Stimulated activated CD4-positive, alpha-beta T cell treated with anti-CD3 and anti-CD28 coated beads, Interleukin-15, amount 100 ng/mL, for 24 hours (primary cell): ENCODE results near the gene KIR3DL2.
"Not testable (repeated sequence)": the region's sequence is repeated elsewhere in the genome, so short reads cannot be mapped to it uniquely, and the experiment has no call there.

Experiments used
- DNase-seq: peaks from one replicate; pipeline ENCODE4 v3.0.0-alpha.2; 2020

Gene KIR3DL2

GRCh38 chr19:54850061-54850640 is at the start of gene KIR3DL2:
TSS of gene KIR3DL2 (plus strand) at chr19:54850443. CDS start at chr19:54850476, 33 bp downstream.
- not testable (repeated sequence) for DNase-seq

- no peak for DNase-seq
These were observed 46.8 kb upstream of the KIR3DL2 start, which contains the start of gene KIR2DL4 for GRCh38 chr19:54803410-54803809. TSS of gene KIR2DL4 (plus strand) at chr19:54803610. CDS start at chr19:54803652, 42 bp downstream.

- DNase-seq: no peak
These were observed 46.1 kb upstream of the KIR3DL2 start for GRCh38 chr19:54804101-54804500.

GRCh38 chr19:54804571-54804970 is 45.7 kb upstream of the KIR3DL2 start:
- DNase-seq: no peak

GRCh38 chr19:54805665-54806515 is 44.4 kb upstream of the KIR3DL2 start:
- no peak for DNase-seq

- no peak for DNase-seq
These were observed 43.8 kb upstream of the KIR3DL2 start for GRCh38 chr19:54806516-54806838.

- not testable (repeated sequence) for DNase-seq
These were observed 35.7 kb upstream of the KIR3DL2 start for GRCh38 chr19:54814571-54814970.

- DNase-seq: not testable (repeated sequence)
These were observed 34.0 kb upstream of the KIR3DL2 start, which contains the start of gene KIR3DL1 for GRCh38 chr19:54816251-54816650. TSS of gene KIR3DL1 (plus strand) at chr19:54816468.

- DNase-seq: no peak
These were observed 32.3 kb upstream of the KIR3DL2 start for GRCh38 chr19:54817670-54818536.

GRCh38 chr19:54824416-54824815 is 25.8 kb upstream of the KIR3DL2 start:
- not testable (repeated sequence) for DNase-seq

GRCh38 chr19:54825326-54825725 is 24.9 kb upstream of the KIR3DL2 start:
- not testable (repeated sequence) for DNase-seq

GRCh38 chr19:54828064-54828463 is 22.2 kb upstream of the KIR3DL2 start:
- not testable (repeated sequence) for DNase-seq

- not testable (repeated sequence) for DNase-seq
These were observed 17.7 kb upstream of the KIR3DL2 start, which contains the start of gene KIR2DS4 for GRCh38 chr19:54832496-54832895. TSS of gene KIR2DS4 (plus strand) at chr19:54832676.

GRCh38 chr19:54835126-54835525 is 15.1 kb upstream of the KIR3DL2 start:
- DNase-seq: not testable (repeated sequence)

- not testable (repeated sequence) for DNase-seq
These were observed 12.7 kb upstream of the KIR3DL2 start for GRCh38 chr19:54837522-54837921.

GRCh38 chr19:54843171-54843570 is 7.1 kb upstream of the KIR3DL2 start:
- not testable (repeated sequence) for DNase-seq

- no peak for DNase-seq
These were observed 687 bp downstream of the KIR3DL2 start for GRCh38 chr19:54850930-54851329.

GRCh38 chr19:54851353-54851752 is 1.1 kb downstream of the KIR3DL2 start:
- no peak for DNase-seq

- DNase-seq: not testable (repeated sequence)
These were observed 5.0 kb downstream of the KIR3DL2 start for GRCh38 chr19:54855241-54855640.

GRCh38 chr19:54858476-54858875 is 8.2 kb downstream of the KIR3DL2 start:
- not testable (repeated sequence) for DNase-seq

GRCh38 chr19:54859421-54859820 is 9.2 kb downstream of the KIR3DL2 start:
- DNase-seq: not testable (repeated sequence)

GRCh38 chr19:54863459-54863858 is 13.2 kb downstream of the KIR3DL2 start:
- not testable (repeated sequence) for DNase-seq

GRCh38 chr19:54871696-54872095 is 21.5 kb downstream of the KIR3DL2 start:
- no peak for DNase-seq
